ENCODE measurements around the gene KIAA1671. TPM values are rescaled to one million over a fixed set of nuclear protein-coding genes. Genes with fewer than 3 reads are reported as not detected.
"Not testable (repeated sequence)": the region's sequence is repeated elsewhere in the genome, so short reads cannot be mapped to it uniquely, and the experiment has no call there.

Gene KIAA1671
- total and polyA plus RNA-seq, 10 donors: 0.72 to 11.9 (median 8.2) TPM

- no peak overlapping the region for H3K27ac ChIP-seq
- H3K4me3 ChIP-seq: no peak overlapping the region
- DNase-seq: no peak
- H3K9me3 ChIP-seq: no peaks in the 10 kb centered on the region
- peaks cover 0 to 12% (median 0%) of the 10 kb centered on the region in 6 donors for H3K36me3 ChIP-seq
- peaks cover 0 to 6% (median 0%) of the 10 kb centered on the region in 7 donors for H3K27me3 ChIP-seq (replicated peaks in 1 of 7)
- H3K4me1 ChIP-seq: no peaks in the 10 kb centered on the region
- TF ChIP-seq POLR2A (IDR thresholded peaks at IDR 0.05) (no peak), CTCF (IDR thresholded peaks at IDR 0.05 in 8 of 11, conservative IDR thresholded peaks at IDR 0.05 in 3 of 11) (no peak), POLR2AphosphoS5 (IDR thresholded peaks at IDR 0.05) (no peak)
- intact Hi-C loops (cut with DNase I; ENCODE audit: low total_unique reads): loop anchor here (10.0 kb wide), 1 partner anchor 57 kb away; no protein-coding TSS in a partner anchor
- 50 to 59% (median 53%) methylated on average over 10 of the region's 10 CpGs for WGBS, 5 donors
These were observed 249.2 kb downstream of the KIAA1671 start for GRCh38 chr22:25201557-25202273.

GRCh38 chr22:25202290-25202921 is 249.9 kb downstream of the KIAA1671 start:
- Histone ChIP-seq H3K27ac (no peak overlapping the region), H3K4me1 (no peaks in the 10 kb centered on the region), H3K4me3 (no peak overlapping the region), H3K36me3 (peaks cover 0 to 5% (median 0%) of the 10 kb centered on the region in 6 donors), H3K9me3 (no peaks in the 10 kb centered on the region), H3K27me3 (replicated peaks in 1 of 7) (peaks cover 0 to 6% (median 0%) of the 10 kb centered on the region in 7 donors)
- no peak for DNase-seq
- WGBS, 5 donors: 54 to 58% (median 55%) methylated on average over 15 of the region's 15 CpGs
- intact Hi-C loops (cut with DNase I; ENCODE audit: low total_unique reads): loop anchor here (10.0 kb wide), 1 partner anchor 58 kb away; no protein-coding TSS in a partner anchor
- TF ChIP-seq POLR2A (IDR thresholded peaks at IDR 0.05) (no peak), CTCF (IDR thresholded peaks at IDR 0.05 in 8 of 11, conservative IDR thresholded peaks at IDR 0.05 in 3 of 11) (peak; percentile 50 to 86 (median 80)), POLR2AphosphoS5 (IDR thresholded peaks at IDR 0.05) (no peak)

- no peak overlapping the region for H3K4me3 ChIP-seq
- intact Hi-C loops (cut with DNase I; ENCODE audit: low total_unique reads): loop anchor here (10.0 kb wide), 1 partner anchor 58 kb away; no protein-coding TSS in a partner anchor
- no peak overlapping the region for H3K27ac ChIP-seq
- no peaks in the 10 kb centered on the region for H3K9me3 ChIP-seq
- no peak for DNase-seq
- WGBS, 5 donors: 83 to 95% (median 86%) methylated on average over 4 of the region's 4 CpGs
- H3K4me1 ChIP-seq: no peaks in the 10 kb centered on the region
- TF ChIP-seq CTCF (IDR thresholded peaks at IDR 0.05 in 8 of 11, conservative IDR thresholded peaks at IDR 0.05 in 3 of 11) (no peak), POLR2A (IDR thresholded peaks at IDR 0.05) (no peak), POLR2AphosphoS5 (IDR thresholded peaks at IDR 0.05) (no peak)
- H3K27me3 ChIP-seq (replicated peaks in 1 of 7): peaks cover 0 to 6% (median 0%) of the 10 kb centered on the region in 7 donors
- H3K36me3 ChIP-seq: no peaks in the 10 kb centered on the region
These were observed 250.6 kb downstream of the KIAA1671 start for GRCh38 chr22:25203082-25203481.

- not testable (repeated sequence) for H3K27me3 ChIP-seq (replicated peaks in 1 of 7); H3K9me3 ChIP-seq; H3K36me3 ChIP-seq; H3K27ac ChIP-seq; DNase-seq; H3K4me3 ChIP-seq; H3K4me1 ChIP-seq
- intact Hi-C loops (cut with DNase I; ENCODE audit: low total_unique reads): loop anchor here (10.0 kb wide), 1 partner anchor 60 kb away; no protein-coding TSS in a partner anchor
- 79 to 89% (median 88%) methylated on average over 7 of the region's 7 CpGs for WGBS, 5 donors
These were observed 252.0 kb downstream of the KIAA1671 start for GRCh38 chr22:25204547-25204946.

Measured in spleen (tissue), 11 donors.